ENCODE measurements around the gene SELENON.
A peak's percentile ranks its signal among the peaks of the same experiment; 100 is the strongest.

SELENON gene

GRCh38 chr1:25817840-25818501, 18.0 kb downstream of the SELENON start:
- POLR2A ChIA-PET: no interaction called here
- no peak for DNase-seq (ENCODE audit: extremely low spot score)
- CTCF ChIA-PET: interaction anchor here (1.1 to 6.0 kb wide), 2 partner anchors 8 to 16 kb away, joined by 3 to 26 read pairs; no protein-coding TSS in a partner anchor
- no peak for TF ChIP-seq CTCF (IDR thresholded peaks at IDR 0.05; ENCODE audit: control extremely low read depth, extremely low read depth, low read depth, missing control alignments)

DNA sequence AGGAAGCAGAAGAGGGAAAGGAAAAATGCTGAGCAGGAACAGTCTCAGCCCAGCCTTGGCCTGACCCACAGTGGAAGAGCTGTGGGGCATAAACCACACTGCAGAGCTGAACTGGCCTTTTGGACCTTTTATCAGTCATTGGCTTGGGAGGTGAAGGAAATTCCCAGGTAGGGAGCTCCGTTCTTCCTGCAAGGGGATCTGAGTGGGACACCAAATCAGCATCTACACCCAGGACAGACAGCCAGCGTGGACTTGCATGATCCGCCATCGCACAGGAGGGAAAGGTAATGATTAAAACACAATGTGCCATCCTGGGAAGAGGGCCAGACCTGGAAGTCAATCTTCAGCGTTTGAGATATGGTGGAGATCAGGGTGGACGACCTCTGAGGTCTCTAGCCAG, 18.6 kb downstream of the SELENON start:
- ChIA-PET POLR2A (no interaction called here), CTCF (interaction anchor here (1.9 to 6.0 kb wide), 2 partner anchors 9 to 18 kb away, joined by 5 to 26 read pairs; no protein-coding TSS in a partner anchor)
- TF ChIP-seq CTCF (IDR thresholded peaks at IDR 0.05; ENCODE audit: control extremely low read depth, extremely low read depth, low read depth, missing control alignments): no peak
- DNase-seq (ENCODE audit: extremely low spot score): no peak

- no peak for TF ChIP-seq CTCF (IDR thresholded peaks at IDR 0.05; ENCODE audit: control extremely low read depth, extremely low read depth, low read depth, missing control alignments)
- ChIA-PET POLR2A (no interaction called here), CTCF (interaction anchor here (1.9 to 6.0 kb wide), 5 partner anchors 10 to 76 kb away, joined by 5 to 26 read pairs (median 7); no protein-coding TSS in a partner anchor)
- peak; percentile 98 for DNase-seq (ENCODE audit: extremely low spot score)
These were observed 19.7 kb downstream of the SELENON start, which contains the start of gene MTFR1L for GRCh38 chr1:25819491-25820246. Gene MTFR1L (plus strand): TSS chr1:25819954. CDS start chr1:25823105, 3,151 bp downstream.

- ChIA-PET POLR2A (no interaction called here), CTCF (interaction anchor here (0.9 to 6.0 kb wide), 10 partner anchors 8 to 333 kb away, joined by 3 to 26 read pairs (median 5); no protein-coding TSS in a partner anchor)
These were observed 20.5 kb downstream of the SELENON start for GRCh38 chr1:25820247-25821111.

GRCh38 chr1:25821112-25821476, 21.1 kb downstream of the SELENON start:
- no peak for DNase-seq (ENCODE audit: extremely low spot score)
- no peak for TF ChIP-seq CTCF (IDR thresholded peaks at IDR 0.05; ENCODE audit: control extremely low read depth, extremely low read depth, low read depth, missing control alignments)
- POLR2A ChIA-PET: interaction anchor here (0.6 kb wide), 1 partner anchor 179 kb away, joined by 5 read pairs; no protein-coding TSS in a partner anchor
- CTCF ChIA-PET: interaction anchor here (0.9 to 6.0 kb wide), 10 partner anchors 9 to 334 kb away, joined by 3 to 26 read pairs (median 4); no protein-coding TSS in a partner anchor

More at GRCh38 chr1:25820247-25821111, 20.5 kb downstream of the SELENON start:
- no peak for TF ChIP-seq CTCF (IDR thresholded peaks at IDR 0.05; ENCODE audit: control extremely low read depth, extremely low read depth, low read depth, missing control alignments)
- peak; percentile 87 for DNase-seq (ENCODE audit: extremely low spot score)

All from GM10248 (cell line).